ENCODE measurements around the gene TAP2. TPM values are rescaled to one million over a fixed set of nuclear protein-coding genes. Genes with fewer than 3 reads are reported as not detected.
A peak's percentile ranks its signal among the peaks of the same experiment; 100 is the strongest.

The TAP2 gene
- total and polyA plus RNA-seq, 10 of the 15 experiments (the other 5 are each of a cell fraction or from before 2014, with no cell fraction given), result 5.3 to 77.2 (median 35.3) TPM

DNA sequence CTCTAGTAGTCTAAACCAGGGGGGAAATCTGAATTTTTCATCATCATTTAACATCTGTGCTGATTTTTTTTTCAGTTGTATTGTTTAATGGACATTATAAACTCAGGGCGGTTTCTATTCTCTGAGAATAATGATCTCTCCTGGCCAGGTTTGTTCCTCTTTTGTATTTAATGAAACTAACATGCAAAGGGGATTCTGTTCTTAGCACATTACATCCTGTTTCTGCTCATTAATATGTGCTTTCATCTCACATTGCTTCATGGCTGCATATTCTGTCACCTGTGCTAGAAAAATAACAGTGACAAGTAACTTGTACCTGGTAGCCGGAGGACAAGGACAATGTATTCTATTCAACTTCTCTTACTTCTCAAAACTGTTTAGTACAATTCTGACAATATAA is 22.5 kb downstream of the TAP2 start (continued):
- TF ChIP-seq, protein P1, sequence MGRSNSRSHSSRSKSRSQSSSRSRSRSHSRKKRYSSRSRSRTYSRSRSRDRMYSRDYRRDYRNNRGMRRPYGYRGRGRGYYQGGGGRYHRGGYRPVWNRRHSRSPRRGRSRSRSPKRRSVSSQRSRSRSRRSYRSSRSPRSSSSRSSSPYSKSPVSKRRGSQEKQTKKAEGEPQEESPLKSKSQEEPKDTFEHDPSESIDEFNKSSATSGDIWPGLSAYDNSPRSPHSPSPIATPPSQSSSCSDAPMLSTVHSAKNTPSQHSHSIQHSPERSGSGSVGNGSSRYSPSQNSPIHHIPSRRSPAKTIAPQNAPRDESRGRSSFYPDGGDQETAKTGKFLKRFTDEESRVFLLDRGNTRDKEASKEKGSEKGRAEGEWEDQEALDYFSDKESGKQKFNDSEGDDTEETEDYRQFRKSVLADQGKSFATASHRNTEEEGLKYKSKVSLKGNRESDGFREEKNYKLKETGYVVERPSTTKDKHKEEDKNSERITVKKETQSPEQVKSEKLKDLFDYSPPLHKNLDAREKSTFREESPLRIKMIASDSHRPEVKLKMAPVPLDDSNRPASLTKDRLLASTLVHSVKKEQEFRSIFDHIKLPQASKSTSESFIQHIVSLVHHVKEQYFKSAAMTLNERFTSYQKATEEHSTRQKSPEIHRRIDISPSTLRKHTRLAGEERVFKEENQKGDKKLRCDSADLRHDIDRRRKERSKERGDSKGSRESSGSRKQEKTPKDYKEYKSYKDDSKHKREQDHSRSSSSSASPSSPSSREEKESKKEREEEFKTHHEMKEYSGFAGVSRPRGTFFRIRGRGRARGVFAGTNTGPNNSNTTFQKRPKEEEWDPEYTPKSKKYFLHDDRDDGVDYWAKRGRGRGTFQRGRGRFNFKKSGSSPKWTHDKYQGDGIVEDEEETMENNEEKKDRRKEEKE (IDR thresholded peaks at IDR 0.05), result no peak

DNA sequence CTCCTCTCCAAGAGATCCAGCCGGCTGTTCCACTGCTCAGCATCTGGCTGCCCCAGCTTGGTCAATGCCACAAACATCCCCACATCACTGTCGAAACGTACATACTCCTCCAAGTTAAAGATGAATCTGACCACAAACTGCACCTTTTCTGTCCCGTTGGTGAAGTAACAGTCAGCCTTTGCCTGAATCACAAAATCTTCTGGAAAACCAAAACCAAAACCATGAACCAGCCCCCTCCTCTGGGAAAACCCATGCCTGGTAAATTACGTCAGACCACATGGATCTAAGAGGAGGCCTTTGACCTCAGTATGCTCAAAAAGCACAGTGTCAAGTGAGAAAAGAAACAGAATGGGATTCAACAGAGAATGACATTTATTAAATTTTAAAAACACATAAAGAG is 23.4 kb downstream of the TAP2 start:
- ChIA-PET CTCF (interaction anchor here (0.7 to 3.4 kb wide), 8 partner anchors 17 to 401 kb away, joined by 3 to 20 read pairs (median 3); partner anchors contain the start of gene TAP2), POLR2A (interaction anchor here (3.0 kb wide), 1 partner anchor 30 kb away, joined by 10 read pairs; no protein-coding TSS in a partner anchor), RAD21 (ENCODE audit: unreplicated experiment) (interaction anchor here (1.7 to 1.8 kb wide), 2 partner anchors 23 to 39 kb away, joined by 4 to 8 read pairs; partner anchors contain the start of genes PSMB9 and TAP2), SMC1A (ENCODE audit: uncharacterized antibody, unreplicated experiment) (interaction anchor here (0.8 to 3.0 kb wide), 7 partner anchors 10 to 401 kb away, joined by 3 to 14 read pairs (median 4); partner anchors contain the start of gene TAP2)
- in situ Hi-C loops (cut with MboI), result no loop called here
- H3K9ac ChIP-seq (ENCODE audit: control insufficient read depth, insufficient read depth, low read length), result peak overlapping the region; percentile 89
- intact Hi-C loops (cut with micrococcal nuclease; ENCODE audit: unreplicated experiment), result no loop called here
- H3K79me2 ChIP-seq (ENCODE audit: control insufficient read depth, insufficient read depth, low read length), result peaks cover 22% of the 10 kb centered on the region
- DNase-seq (ENCODE audit: low read depth, low spot score) (no peak), ATAC-seq (peak; percentile 23), FAIRE-seq (no peak)
- H3K9me3 ChIP-seq (replicated peaks; ENCODE audit: control insufficient read depth, insufficient read depth, low read length), result no peaks in the 10 kb centered on the region
- WGBS (ENCODE audit: insufficient coverage, insufficient replicate concordance, low lambda C conversion rate, missing lambda C conversion rate), result 18% methylated on average over 5 of the region's 5 CpGs
- H3K4me3 ChIP-seq, result peak overlapping the region; percentile 73
- peak overlapping the region; percentile 98 for H3K4me2 ChIP-seq (ENCODE audit: control insufficient read depth, insufficient read depth)
- H4K20me1 ChIP-seq (ENCODE audit: control insufficient read depth, insufficient read depth), result no peaks in the 10 kb centered on the region
- H3K27ac ChIP-seq (ENCODE audit: control insufficient read depth, insufficient read depth), result peak overlapping the region; percentile 98
- peaks cover 1 to 9% of the 10 kb centered on the region in 2 experiments; a peak in 3 of 4 replicates for H3K36me3 ChIP-seq (ENCODE audit: control insufficient read depth in 2 of 2, insufficient read depth in 2 of 2, low read length in 1 of 2)
- H3K27me3 ChIP-seq (replicated peaks in 1 of 2; ENCODE audit: control insufficient read depth in 2 of 2, insufficient read depth in 2 of 2, low read length in 1 of 2), result no peaks in the 10 kb centered on the region
- peak overlapping the region; percentile 49 for H2AFZ ChIP-seq (ENCODE audit: control insufficient read depth, low read depth, low read length)
- BruUV-seq (replicated peaks), result no TSS peak
- 0 out of 2 replicates have a peak, but pooled peaks have one; percentile 6 for TF ChIP-seq JUNB (IDR thresholded peaks at IDR 0.05)
- 0 out of 2 replicates have a peak, but pooled peaks have one; percentile 24 for TF ChIP-seq CBFB (IDR thresholded peaks at IDR 0.05; ENCODE audit: low read depth)
- peak; percentile 71 for TF ChIP-seq EED (IDR thresholded peaks at IDR 0.05; ENCODE audit: low read depth)
- 0 out of 4 replicates have a peak, but pooled peaks of 1 of the 2 experiments have one; percentile 25 for TF ChIP-seq EP300 (IDR thresholded peaks at IDR 0.05; ENCODE audit: borderline replicate concordance in 1 of 2, control insufficient read depth in 1 of 2, low read depth in 2 of 2, low read length in 2 of 2)
- peak; percentile 66 for TF ChIP-seq ATF7 (IDR thresholded peaks at IDR 0.05; ENCODE audit: low read depth)
- peak; percentile 76 for TF ChIP-seq RUNX3 (IDR thresholded peaks at IDR 0.05; ENCODE audit: low read length)
- no peak for TF ChIP-seq LARP7 (IDR thresholded peaks at IDR 0.05)
- peak; percentile 31; the same call in 1 of the 2 replicates for TF ChIP-seq FOXM1 (IDR thresholded peaks at IDR 0.05; ENCODE audit: low read depth, low read length)
- no peak for TF ChIP-seq MAX (IDR thresholded peaks at IDR 0.05; ENCODE audit: low read depth, low read length)
- TF ChIP-seq IKZF2 (IDR thresholded peaks at IDR 0.05), result peak; percentile 21 to 41; a peak in 2 of 4 replicates
- TF ChIP-seq, protein P2, sequence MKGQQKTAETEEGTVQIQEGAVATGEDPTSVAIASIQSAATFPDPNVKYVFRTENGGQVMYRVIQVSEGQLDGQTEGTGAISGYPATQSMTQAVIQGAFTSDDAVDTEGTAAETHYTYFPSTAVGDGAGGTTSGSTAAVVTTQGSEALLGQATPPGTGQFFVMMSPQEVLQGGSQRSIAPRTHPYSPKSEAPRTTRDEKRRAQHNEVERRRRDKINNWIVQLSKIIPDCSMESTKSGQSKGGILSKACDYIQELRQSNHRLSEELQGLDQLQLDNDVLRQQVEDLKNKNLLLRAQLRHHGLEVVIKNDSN (IDR thresholded peaks at IDR 0.05; ENCODE audit: borderline replicate concordance, extremely low read length, insufficient read depth, low read depth, low read length), result no peak
- peak; percentile 26; the same call in 1 of the 2 replicates for TF ChIP-seq IKZF1 (conservative IDR thresholded peaks at IDR 0.05)
- H3K4me1 ChIP-seq (ENCODE audit: control insufficient read depth, insufficient read depth, low read length), result peaks cover 31% of the 10 kb centered on the region

Data from GM12878 (cell line).